NCI-H2227 treated with DMSO at 0.1 percent for 48 hours (cell line): ENCODE data around the gene ZDHHC4.
"Not testable (repeated sequence)": the region's sequence is repeated elsewhere in the genome, so short reads cannot be mapped to it uniquely, and the experiment has no call there.

Experiments
- DNase-seq: peaks from one replicate; lab custom pipeline; 2025; lab: John Stamatoyannopoulos, UW

Gene ZDHHC4

DNA sequence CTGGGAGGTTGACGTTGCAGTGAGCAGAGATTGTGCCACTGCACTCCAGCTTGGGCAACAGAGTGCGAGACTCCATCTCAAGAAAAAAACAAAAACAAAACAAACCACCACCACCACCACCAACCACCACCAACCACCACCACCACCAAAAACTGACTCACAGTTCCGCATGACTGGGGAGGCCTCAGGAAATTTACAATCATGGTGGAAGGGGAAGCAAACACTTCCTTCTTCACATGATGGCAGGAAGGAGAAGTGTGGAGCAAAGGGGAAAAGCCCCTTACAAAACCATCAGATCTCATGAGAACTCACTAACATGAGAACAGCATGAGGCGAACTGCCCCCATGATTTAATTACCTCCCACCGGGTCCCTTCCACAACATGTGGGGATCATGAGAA is 57.7 kb downstream of the ZDHHC4 start:
- DNase-seq, result not testable (repeated sequence)

DNA sequence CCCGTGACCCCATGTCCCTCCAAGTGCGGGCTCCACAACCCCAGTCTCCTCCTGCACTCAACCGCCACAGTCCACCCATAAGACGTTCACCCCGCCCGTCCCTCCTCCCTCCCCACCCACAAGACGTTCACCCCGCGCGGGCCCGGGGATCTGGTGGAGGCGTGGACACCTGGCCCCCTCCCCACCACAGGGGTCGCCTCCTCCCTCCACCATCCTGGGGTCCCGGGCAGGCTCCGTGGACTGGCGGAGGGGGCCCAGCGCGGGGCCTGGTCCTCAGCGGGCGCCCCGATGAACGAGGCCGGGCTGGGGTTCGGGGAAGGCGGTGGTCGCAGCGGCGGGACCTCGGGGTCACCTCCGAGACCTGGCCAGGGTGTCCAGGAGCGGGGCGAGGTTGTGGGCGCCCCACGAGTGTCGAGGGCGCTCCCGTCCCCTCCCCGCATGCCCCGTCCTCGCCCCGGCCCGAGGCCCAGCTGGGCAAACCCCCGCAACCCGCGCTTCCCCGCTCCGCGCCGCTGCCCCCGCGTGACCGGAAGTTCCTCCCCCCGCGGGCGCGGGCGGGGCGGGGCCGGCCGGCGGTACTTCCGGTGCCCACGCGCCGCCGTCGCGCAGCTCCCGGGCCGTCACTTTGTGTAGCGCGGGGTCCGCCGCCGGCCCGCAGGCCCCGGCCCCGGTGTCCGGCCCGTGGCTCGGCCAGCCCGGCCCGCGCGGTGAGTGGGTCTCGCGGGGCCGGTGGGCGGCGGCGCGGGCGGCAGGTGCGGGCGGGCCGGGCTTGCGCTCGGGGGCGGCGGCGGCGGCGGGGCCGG is 59.7 kb downstream of the ZDHHC4 start, which contains the start of gene ZNF316:
TSS of gene ZNF316 (plus strand) at position 578 of the 803 bp plus-strand sequence. CDS start 5,092 bp downstream, outside the sequence.
- no peak for DNase-seq

DNA sequence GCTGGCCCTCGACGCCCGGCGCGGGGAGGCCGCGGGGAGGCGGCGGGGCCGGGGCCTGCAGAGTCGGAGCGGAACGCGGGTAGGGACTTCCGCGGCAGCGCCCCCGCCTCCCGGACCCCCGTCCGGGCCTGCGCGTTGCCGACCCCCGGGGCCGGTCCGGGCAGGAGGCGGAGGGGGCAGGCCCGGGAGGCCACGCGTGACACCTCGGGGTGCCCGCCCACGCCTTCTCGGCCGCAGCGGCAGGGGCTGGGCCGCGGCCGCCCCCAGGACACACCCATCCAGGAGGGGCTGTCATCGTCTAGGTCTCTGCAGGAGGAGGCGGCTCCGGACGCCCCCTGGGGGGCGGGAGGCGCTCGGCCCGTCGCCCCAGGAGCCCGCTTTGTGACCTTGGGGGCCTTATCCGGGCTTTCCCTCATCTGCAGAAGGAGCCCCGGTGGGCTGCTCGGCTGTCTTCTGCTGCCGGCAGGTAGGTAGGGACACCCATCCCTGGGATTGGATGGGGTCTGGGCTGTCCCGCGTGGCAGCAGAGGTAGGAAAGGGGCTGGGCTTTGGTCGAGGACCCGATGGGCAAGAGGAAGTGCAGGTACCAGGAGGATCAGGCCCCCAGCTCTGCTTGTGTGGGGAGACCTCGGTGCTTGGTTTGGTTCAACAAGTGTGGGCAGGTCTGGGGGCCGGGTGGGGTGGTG is 60.4 kb downstream of the ZDHHC4 start:
- no peak for DNase-seq
